ENCODE data around the gene MSRB3. TPM values are rescaled to one million over a fixed set of nuclear protein-coding genes. Genes with fewer than 3 reads are reported as not detected.

Gene MSRB3
- polyA plus RNA-seq, 1 donor (not counting 4 experiments of a cell fraction or from before 2014, with no cell fraction given), result 12.3 TPM

DNA sequence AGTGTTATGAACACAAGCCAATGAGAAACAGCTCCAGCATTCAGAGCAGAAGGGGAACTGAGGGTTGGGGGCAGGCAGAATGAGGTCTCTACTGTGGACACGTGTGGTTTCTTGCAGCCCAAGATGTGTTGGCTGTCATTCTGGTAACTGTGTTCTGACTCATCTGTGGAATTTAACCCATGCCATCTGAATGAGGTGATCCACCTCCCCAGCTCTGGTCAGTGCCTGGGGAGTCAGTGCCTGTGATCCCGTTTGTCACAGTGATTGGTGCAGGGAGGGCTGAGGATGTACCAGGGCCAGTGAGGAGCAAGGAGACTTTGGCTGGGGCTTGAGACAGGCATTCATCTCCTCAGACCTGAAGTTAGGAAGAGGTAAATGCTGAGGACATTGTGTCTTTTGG, 216.8 kb downstream of the MSRB3 start:
- FAIRE-seq (peak; percentile 52), DNase-seq (ENCODE audit: low read depth, low spot score) (peak; percentile 11)
- Histone ChIP-seq H4K20me1 (ENCODE audit: control insufficient read depth, extremely low read depth, insufficient read depth, low read length) (no peaks in the 10 kb centered on the region), H3K9me1 (ENCODE audit: control insufficient read depth, extremely low read depth, insufficient read depth, low read length) (no peaks in the 10 kb centered on the region), H3K36me3 (ENCODE audit: control insufficient read depth in 2 of 2, extremely low read depth in 1 of 2, insufficient read depth in 2 of 2, low read length in 2 of 2) (no peaks in the 10 kb centered on the region), H3K79me2 (ENCODE audit: control insufficient read depth, insufficient read depth, low read length) (no peaks in the 10 kb centered on the region), H3K4me2 (ENCODE audit: control insufficient read depth, extremely low read depth, insufficient read depth, low read depth, low read length) (no peak overlapping the region), H3K9me3 (ENCODE audit: control insufficient read depth, low read depth, low read length) (no peaks in the 10 kb centered on the region), H3K4me3 (ENCODE audit: control insufficient read depth in 2 of 3, extremely low read depth in 1 of 3, insufficient read depth in 2 of 3, low read depth in 1 of 3, low read length in 3 of 3) (no peak overlapping the region), H3K4me1 (ENCODE audit: control insufficient read depth, extremely low read depth, insufficient read depth, low read length) (peaks cover 15% of the 10 kb centered on the region), H3K9ac (ENCODE audit: control insufficient read depth, extremely low read depth, insufficient read depth, low read length) (no peak overlapping the region), H2AFZ (ENCODE audit: control insufficient read depth, low read length) (no peak overlapping the region), H3K27ac (ENCODE audit: control insufficient read depth, insufficient read depth, low read length) (no peak overlapping the region), H3K27me3 (ENCODE audit: control insufficient read depth, extremely low read depth, insufficient read depth, low read length) (no peaks in the 10 kb centered on the region)
- no peak for TF ChIP-seq EZH2 (IDR thresholded peaks at IDR 0.05; ENCODE audit: low read length)
- TF ChIP-seq, protein P1, sequence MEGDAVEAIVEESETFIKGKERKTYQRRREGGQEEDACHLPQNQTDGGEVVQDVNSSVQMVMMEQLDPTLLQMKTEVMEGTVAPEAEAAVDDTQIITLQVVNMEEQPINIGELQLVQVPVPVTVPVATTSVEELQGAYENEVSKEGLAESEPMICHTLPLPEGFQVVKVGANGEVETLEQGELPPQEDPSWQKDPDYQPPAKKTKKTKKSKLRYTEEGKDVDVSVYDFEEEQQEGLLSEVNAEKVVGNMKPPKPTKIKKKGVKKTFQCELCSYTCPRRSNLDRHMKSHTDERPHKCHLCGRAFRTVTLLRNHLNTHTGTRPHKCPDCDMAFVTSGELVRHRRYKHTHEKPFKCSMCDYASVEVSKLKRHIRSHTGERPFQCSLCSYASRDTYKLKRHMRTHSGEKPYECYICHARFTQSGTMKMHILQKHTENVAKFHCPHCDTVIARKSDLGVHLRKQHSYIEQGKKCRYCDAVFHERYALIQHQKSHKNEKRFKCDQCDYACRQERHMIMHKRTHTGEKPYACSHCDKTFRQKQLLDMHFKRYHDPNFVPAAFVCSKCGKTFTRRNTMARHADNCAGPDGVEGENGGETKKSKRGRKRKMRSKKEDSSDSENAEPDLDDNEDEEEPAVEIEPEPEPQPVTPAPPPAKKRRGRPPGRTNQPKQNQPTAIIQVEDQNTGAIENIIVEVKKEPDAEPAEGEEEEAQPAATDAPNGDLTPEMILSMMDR (optimal IDR thresholded peaks at IDR 0.05 in 1 of 3, IDR thresholded peaks at IDR 0.05 in 1 of 3, conservative IDR thresholded peaks at IDR 0.05 in 1 of 3; ENCODE audit: extremely low read depth in 1 of 3, insufficient read depth in 2 of 3, low read length in 3 of 3), result no peak
- dilution Hi-C loops (cut with MboI; ENCODE audit: extremely low pct_ligation_motif_present, low sequenced_read_pairs), result no loop called here

DNA sequence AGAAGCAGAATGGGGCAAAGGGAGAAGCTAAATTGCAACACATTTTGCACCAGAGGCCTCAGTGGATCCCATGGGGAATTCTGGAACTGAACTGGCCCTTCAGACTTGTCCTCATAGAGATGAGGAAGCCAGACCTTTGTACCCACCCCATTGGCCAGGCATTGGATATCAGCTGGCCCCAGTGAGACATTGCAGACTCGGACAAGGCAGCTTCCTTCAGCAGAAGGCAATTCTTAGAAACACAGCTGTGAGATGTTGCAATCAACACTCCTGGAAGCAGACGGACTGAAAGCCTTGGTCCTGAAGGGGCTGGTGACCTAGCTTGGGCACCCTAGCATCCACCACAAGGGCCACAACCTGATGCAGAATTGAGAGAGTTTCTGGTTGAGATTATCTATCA, 218.1 kb downstream of the MSRB3 start:
- no peak overlapping the region for H3K27ac ChIP-seq (ENCODE audit: control insufficient read depth, insufficient read depth, low read length)
- no peak overlapping the region for H3K4me2 ChIP-seq (ENCODE audit: control insufficient read depth, extremely low read depth, insufficient read depth, low read depth, low read length)
- peaks cover 16% of the 10 kb centered on the region for H3K4me1 ChIP-seq (ENCODE audit: control insufficient read depth, extremely low read depth, insufficient read depth, low read length)
- H3K79me2 ChIP-seq (ENCODE audit: control insufficient read depth, insufficient read depth, low read length), result no peaks in the 10 kb centered on the region
- no peaks in the 10 kb centered on the region for H3K9me3 ChIP-seq (ENCODE audit: control insufficient read depth, low read depth, low read length)
- dilution Hi-C loops (cut with MboI; ENCODE audit: extremely low pct_ligation_motif_present, low sequenced_read_pairs), result no loop called here
- H3K4me3 ChIP-seq (ENCODE audit: control insufficient read depth in 2 of 3, extremely low read depth in 1 of 3, insufficient read depth in 2 of 3, low read depth in 1 of 3, low read length in 3 of 3), result no peak overlapping the region
- no peak for FAIRE-seq
- no peak for DNase-seq (ENCODE audit: low read depth, low spot score)
- H2AFZ ChIP-seq (ENCODE audit: control insufficient read depth, low read length), result no peak overlapping the region
- no peaks in the 10 kb centered on the region for H4K20me1 ChIP-seq (ENCODE audit: control insufficient read depth, extremely low read depth, insufficient read depth, low read length)
- TF ChIP-seq EZH2 (IDR thresholded peaks at IDR 0.05; ENCODE audit: low read length), result no peak
- TF ChIP-seq, protein P1 (optimal IDR thresholded peaks at IDR 0.05 in 1 of 3, IDR thresholded peaks at IDR 0.05 in 1 of 3, conservative IDR thresholded peaks at IDR 0.05 in 1 of 3; ENCODE audit: extremely low read depth in 1 of 3, insufficient read depth in 2 of 3, low read length in 3 of 3), result no peak
- H3K9me1 ChIP-seq (ENCODE audit: control insufficient read depth, extremely low read depth, insufficient read depth, low read length), result no peaks in the 10 kb centered on the region
- H3K36me3 ChIP-seq (ENCODE audit: control insufficient read depth in 2 of 2, extremely low read depth in 1 of 2, insufficient read depth in 2 of 2, low read length in 2 of 2), result no peaks in the 10 kb centered on the region
- no peak overlapping the region for H3K9ac ChIP-seq (ENCODE audit: control insufficient read depth, extremely low read depth, insufficient read depth, low read length)
- no peaks in the 10 kb centered on the region for H3K27me3 ChIP-seq (ENCODE audit: control insufficient read depth, extremely low read depth, insufficient read depth, low read length)
